GM23338 (cell line): ENCODE results near the gene ZNF552. TPM values are rescaled to one million over a fixed set of nuclear protein-coding genes. Genes with fewer than 3 reads are reported as not detected.

Experiments used
- ATAC-seq: fragments of 200-7000 bp; cut with Tn5 transposase; 3 replicates; pipeline ENCODE4 v1.9.1; 2020
- DNase-seq: peaks from one replicate; pipeline ENCODE4 v3.0.0-alpha.2; 2015; ENCODE audit warnings: low spot score
- H2AFZ ChIP-seq: fragments of 200-600 bp; sonication (generic); 2 replicates; pipeline ENCODE4 v1.8.0; 2016; ENCODE audit warnings: antibody characterized with exemption, mild to moderate bottlenecking, moderate library complexity
- H3F3A ChIP-seq: fragments of 200-600 bp; sonication (generic); replicated peaks from 2 replicates; pipeline ENCODE4 v1.8.0; 2017; ENCODE audit warnings: antibody characterized with exemption, mixed run types, low read depth
- H3K27ac ChIP-seq: fragments of 200-600 bp; sonication (generic); 2 replicates; pipeline ENCODE4 v1.6.1; 2016; ENCODE audit warnings: low read depth
- H3K27me3 ChIP-seq: fragments of 200-600 bp; sonication (generic); 2 replicates; pipeline ENCODE4 v1.8.0; 2016; ENCODE audit warnings: mild to moderate bottlenecking, mixed run types, moderate library complexity; ENCODE audit not compliant: insufficient read depth
- H3K36me3 ChIP-seq: fragments of 200-600 bp; sonication (generic); 2 replicates; pipeline ENCODE4 v1.8.0; 2016; ENCODE audit warnings: mild to moderate bottlenecking; ENCODE audit not compliant: insufficient read depth
- H3K4me1 ChIP-seq: fragments of 200-600 bp; sonication (generic); 2 replicates; pipeline ENCODE4 v1.8.0; 2016; ENCODE audit warnings: mild to moderate bottlenecking, moderate library complexity; ENCODE audit not compliant: insufficient read depth
- H3K4me2 ChIP-seq: fragments of 200-600 bp; sonication (generic); 2 replicates; pipeline ENCODE4 v1.7.1; 2017; ENCODE audit warnings: mixed run types
- H3K4me3 ChIP-seq: fragments of 200-600 bp; sonication (generic); 2 replicates; pipeline ENCODE4 v1.6.1; 2016; ENCODE audit warnings: mixed run types
- H3K79me2 ChIP-seq: fragments of 200-600 bp; sonication (generic); replicated peaks from 2 replicates; pipeline ENCODE4 v1.8.0; 2017; ENCODE audit warnings: mild to moderate bottlenecking; ENCODE audit not compliant: insufficient read depth
- H3K9me2 ChIP-seq: fragments of 200-600 bp; sonication (generic); 2 replicates; pipeline ENCODE4 v1.8.0; 2017; ENCODE audit not compliant: insufficient read depth
- H4K20me1 ChIP-seq: fragments of 200-600 bp; sonication (generic); replicated peaks from 2 replicates; pipeline ENCODE4 v1.8.0; 2017; ENCODE audit warnings: mild to moderate bottlenecking; ENCODE audit not compliant: insufficient read depth
- H3K27ac Mint-ChIP-seq: 2 replicates; pipeline ENCODE4 v1.8.0; 2020; ENCODE audit warnings: inconsistent platforms, mild to moderate bottlenecking, moderate library complexity, mixed read lengths
- H3K27me3 Mint-ChIP-seq: 3 replicates; pipeline ENCODE4 v1.8.0; 2022; ENCODE audit warnings: low read depth, mild to moderate bottlenecking, moderate library complexity, mixed read lengths, inconsistent platforms; ENCODE audit not compliant: insufficient read depth, poor library complexity
- H3K36me3 Mint-ChIP-seq: 3 replicates; pipeline ENCODE4 v1.8.0; 2021; ENCODE audit warnings: low read depth, mild to moderate bottlenecking, inconsistent platforms, moderate library complexity, mixed read lengths
- H3K4me1 Mint-ChIP-seq: 3 replicates; pipeline ENCODE4 v1.8.0; 2020; ENCODE audit warnings: mild to moderate bottlenecking, inconsistent platforms, mixed read lengths
- H3K4me3 Mint-ChIP-seq: 3 replicates; pipeline ENCODE4 v1.8.0; 2021; ENCODE audit warnings: moderate library complexity, mild to moderate bottlenecking, inconsistent platforms, mixed read lengths
- H3K9me3 Mint-ChIP-seq: 3 replicates; pipeline ENCODE4 v1.8.0; 2020; ENCODE audit warnings: moderate library complexity, mild to moderate bottlenecking, inconsistent platforms, mixed read lengths
- CREB1 ChIP-seq: fragments of 250-450 bp; sonication (Bioruptor Pico); IDR thresholded peaks from 2 replicates; pipeline ENCODE4 v1.5.0; 2020; ENCODE audit warnings: low read depth, mild to moderate bottlenecking, moderate library complexity
- CTCF ChIP-seq, 2 experiments: fragments of 200-600 bp in 1 of 2; sonication (generic) in 1 of 2; conservative IDR thresholded peaks; 2 replicates each; pipeline versions ENCODE4 v1.5.1 to v1.6.1; 2016 to 2017; ENCODE audit warnings: antibody characterized with exemption in 2 of 2, low read depth in 2 of 2, mild to moderate bottlenecking in 2 of 2, moderate library complexity in 1 of 2
- ETS1 ChIP-seq: IDR thresholded peaks from 2 replicates; pipeline ENCODE4 v1.6.1; 2016; ENCODE audit warnings: antibody characterized with exemption
- EZH2 ChIP-seq: fragments of 200-600 bp; sonication (generic); IDR thresholded peaks from one replicate; pipeline ENCODE4 v1.8.0; 2017; ENCODE audit warnings: antibody characterized with exemption, mild to moderate bottlenecking, low read depth; ENCODE audit not compliant: unreplicated experiment
- EZH2phosphoT487 ChIP-seq: fragments of 200-600 bp; sonication (generic); IDR thresholded peaks from one replicate; pipeline ENCODE4 v1.8.1; 2018; ENCODE audit warnings: antibody characterized with exemption; ENCODE audit not compliant: unreplicated experiment
- JUNB ChIP-seq: IDR thresholded peaks from one replicate; pipeline ENCODE4 v1.6.1; 2016; ENCODE audit warnings: antibody characterized with exemption; ENCODE audit not compliant: unreplicated experiment
- POLR2AphosphoS5 ChIP-seq: IDR thresholded peaks from 2 replicates; pipeline ENCODE4 v1.6.1; 2016; ENCODE audit warnings: antibody characterized with exemption, low read depth
- REST ChIP-seq: IDR thresholded peaks from one replicate; pipeline ENCODE4 v1.6.1; 2018; ENCODE audit warnings: antibody characterized with exemption; ENCODE audit not compliant: unreplicated experiment
- STAT1 ChIP-seq: IDR thresholded peaks from one replicate; pipeline ENCODE4 v1.6.1; 2016; ENCODE audit warnings: antibody characterized with exemption; ENCODE audit not compliant: unreplicated experiment
- ZNF331 ChIP-seq: fragments of 250-450 bp; sonication (Bioruptor Pico); IDR thresholded peaks from 2 replicates; pipeline ENCODE4 v1.5.0; 2020; ENCODE audit warnings: low read depth, mild to moderate bottlenecking, moderate library complexity
- polyA plus RNA-seq: library from polyadenylated mRNA; unstranded; fragments of >200 nt; fragmentation: Nextera tagmentation; extraction: Ambion mirVana; gene quantifications from 2 replicates; pipeline ENCODE4 v1.2.1, GENCODE V29; 2016
- total RNA-seq: library from RNA; depleted of rRNA; stranded (reverse); fragments of >200 nt; shearing (Covaris generic); gene quantifications from 2 replicates; pipeline ENCODE4 v1.2.3, GENCODE V29; 2014

The ZNF552 gene
- total and polyA plus RNA-seq, 2 experiments from 2014 or later = 11.7 to 15.7 TPM

- TF ChIP-seq ETS1 (no peak), EZH2 (no peak)
These were observed 37.9 kb downstream of the ZNF552 start (continued) for GRCh38 chr19:57776764-57777296.

- peaks cover 10% of the 10 kb centered on the region for H3K27me3 Mint-ChIP-seq
- Histone ChIP-seq H3K4me1 (peaks cover 7% of the 10 kb centered on the region), H4K20me1 (peaks cover 18% of the 10 kb centered on the region), H3K27me3 (no peaks in the 10 kb centered on the region), H3K4me3 (no peak overlapping the region), H3K27ac (no peak overlapping the region), H3K4me2 (no peak overlapping the region), H3F3A (peaks cover 7% of the 10 kb centered on the region), H3K9me2 (no peaks in the 10 kb centered on the region), H3K36me3 (peaks cover 13% of the 10 kb centered on the region), H2AFZ (no peak overlapping the region), H3K79me2 (peaks cover 80% of the 10 kb centered on the region)
- H3K4me1 Mint-ChIP-seq = peaks cover 17% of the 10 kb centered on the region
- no peak overlapping the region for H3K27ac Mint-ChIP-seq
- DNase-seq (no peak), ATAC-seq (no peak)
- no peak overlapping the region; the same call in 2 of the 3 replicates for H3K4me3 Mint-ChIP-seq
- H3K9me3 Mint-ChIP-seq = 0 out of 3 replicates have a peak, but pooled peaks cover 3% of the 10 kb centered on the region
- no peak for TF ChIP-seq ZNF331 (CRISPR knock-in tag)
- no peak for TF ChIP-seq CREB1
- TF ChIP-seq REST = no peak
- TF ChIP-seq STAT1 = no peak
- TF ChIP-seq ETS1 = no peak
- no peak for TF ChIP-seq EZH2
- TF ChIP-seq EZH2phosphoT487 = no peak
- no peak for TF ChIP-seq JUNB
- no peak for TF ChIP-seq CTCF (conservative IDR thresholded peaks at IDR 0.05; ENCODE audit: low read depth in 2 of 2)
- TF ChIP-seq POLR2AphosphoS5 = no peak
- peaks cover 43% of the 10 kb centered on the region for H3K36me3 Mint-ChIP-seq
These were observed 41.2 kb downstream of the ZNF552 start for GRCh38 chr19:57773488-57773887.
